GM12801 (cell line): ENCODE results near the gene APH1B.

Experiments used
- TF ChIP-seq, protein P1 (sequence below): IDR thresholded peaks from one replicate; pipeline ENCODE4 v1.5.1; 2011; ENCODE audit warnings: control low read depth; ENCODE audit not compliant: insufficient read length; ENCODE audit errors: extremely low read depth

Gene APH1B

DNA sequence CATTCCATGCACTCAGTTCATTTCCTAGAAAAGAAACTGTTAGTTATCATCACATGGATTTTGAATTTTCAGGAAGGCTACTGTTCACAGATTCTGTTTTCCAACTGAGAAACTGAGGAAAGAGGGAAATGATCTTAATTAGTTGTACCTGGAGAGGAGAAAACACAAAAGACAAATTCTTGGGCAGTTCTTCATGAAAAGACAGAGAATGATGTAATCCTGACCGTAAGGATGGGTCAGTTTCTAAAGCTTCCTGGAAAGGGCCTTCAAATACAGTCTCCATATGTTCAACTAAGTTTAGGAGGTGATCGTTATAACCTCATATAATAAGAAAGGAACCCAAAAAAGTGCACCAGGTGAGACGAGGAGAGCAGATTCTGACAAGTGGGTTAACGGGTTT lies 59.6 kb downstream of the APH1B start:
- TF ChIP-seq, protein P1, sequence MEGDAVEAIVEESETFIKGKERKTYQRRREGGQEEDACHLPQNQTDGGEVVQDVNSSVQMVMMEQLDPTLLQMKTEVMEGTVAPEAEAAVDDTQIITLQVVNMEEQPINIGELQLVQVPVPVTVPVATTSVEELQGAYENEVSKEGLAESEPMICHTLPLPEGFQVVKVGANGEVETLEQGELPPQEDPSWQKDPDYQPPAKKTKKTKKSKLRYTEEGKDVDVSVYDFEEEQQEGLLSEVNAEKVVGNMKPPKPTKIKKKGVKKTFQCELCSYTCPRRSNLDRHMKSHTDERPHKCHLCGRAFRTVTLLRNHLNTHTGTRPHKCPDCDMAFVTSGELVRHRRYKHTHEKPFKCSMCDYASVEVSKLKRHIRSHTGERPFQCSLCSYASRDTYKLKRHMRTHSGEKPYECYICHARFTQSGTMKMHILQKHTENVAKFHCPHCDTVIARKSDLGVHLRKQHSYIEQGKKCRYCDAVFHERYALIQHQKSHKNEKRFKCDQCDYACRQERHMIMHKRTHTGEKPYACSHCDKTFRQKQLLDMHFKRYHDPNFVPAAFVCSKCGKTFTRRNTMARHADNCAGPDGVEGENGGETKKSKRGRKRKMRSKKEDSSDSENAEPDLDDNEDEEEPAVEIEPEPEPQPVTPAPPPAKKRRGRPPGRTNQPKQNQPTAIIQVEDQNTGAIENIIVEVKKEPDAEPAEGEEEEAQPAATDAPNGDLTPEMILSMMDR: no peak

DNA sequence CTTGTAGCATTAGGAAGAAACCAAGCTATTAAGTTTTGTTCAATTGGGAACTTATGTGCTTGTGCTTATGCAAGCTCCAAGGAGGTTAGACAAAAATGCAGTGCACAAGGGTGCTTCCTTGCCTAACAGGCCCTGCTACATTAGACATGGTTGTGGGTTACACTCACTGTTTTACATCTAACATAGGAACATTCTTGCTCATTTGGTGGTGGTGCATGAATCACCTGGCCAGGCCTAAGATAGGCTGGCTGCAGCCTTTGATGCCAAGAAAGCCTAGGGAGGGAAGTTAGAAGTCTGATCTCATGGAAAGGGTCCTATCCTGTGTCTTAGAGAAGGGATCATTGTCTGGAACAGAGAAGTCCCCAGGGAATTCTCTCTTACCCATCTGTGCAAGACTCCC lies 60.8 kb downstream of the APH1B start:
- TF ChIP-seq, protein P1: no peak

DNA sequence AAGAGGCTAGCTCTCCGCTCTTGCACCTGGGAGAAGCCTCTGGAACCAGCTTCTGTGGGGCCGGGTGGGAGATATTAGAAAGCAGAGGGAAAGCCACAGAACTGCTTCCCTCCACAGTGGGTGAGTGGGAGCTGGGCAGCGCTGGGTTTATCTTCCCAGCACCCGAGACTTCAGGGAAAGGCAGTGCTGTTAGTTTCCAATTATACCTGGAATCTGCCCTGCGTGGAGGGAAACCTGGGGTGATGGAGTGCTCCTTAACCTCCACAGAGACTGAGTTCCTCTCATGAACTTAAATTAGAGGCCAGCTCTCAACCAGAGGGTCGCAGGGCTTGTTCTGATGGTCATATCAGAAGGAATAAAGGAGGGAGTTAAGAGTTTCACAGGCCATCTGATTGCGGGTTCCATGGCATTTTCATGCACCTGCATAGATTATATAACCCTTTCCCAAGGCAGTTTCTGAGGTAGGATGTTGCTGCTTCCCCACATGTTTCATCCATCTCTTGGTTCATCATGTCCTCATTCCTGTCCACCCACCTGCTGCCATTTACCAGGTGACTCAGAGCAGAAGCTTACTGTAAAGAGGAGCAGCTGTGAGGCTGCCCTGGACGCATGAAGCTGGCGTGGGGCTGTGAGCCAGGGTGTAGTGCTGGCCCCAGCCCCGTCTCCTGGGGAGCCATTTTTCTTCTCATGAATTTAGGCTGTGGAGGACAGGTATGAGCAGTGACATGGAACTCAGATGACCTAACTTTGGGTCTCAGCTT lies 61.8 kb downstream of the APH1B start:
- TF ChIP-seq, protein P1: no peak

- TF ChIP-seq, protein P1: no peak
Observed at GRCh38 chr15:63339836-63340235, 62.4 kb downstream of the APH1B start.

GRCh38 chr15:63340353-63340752 lies 62.9 kb downstream of the APH1B start:
- TF ChIP-seq, protein P1: no peak

DNA sequence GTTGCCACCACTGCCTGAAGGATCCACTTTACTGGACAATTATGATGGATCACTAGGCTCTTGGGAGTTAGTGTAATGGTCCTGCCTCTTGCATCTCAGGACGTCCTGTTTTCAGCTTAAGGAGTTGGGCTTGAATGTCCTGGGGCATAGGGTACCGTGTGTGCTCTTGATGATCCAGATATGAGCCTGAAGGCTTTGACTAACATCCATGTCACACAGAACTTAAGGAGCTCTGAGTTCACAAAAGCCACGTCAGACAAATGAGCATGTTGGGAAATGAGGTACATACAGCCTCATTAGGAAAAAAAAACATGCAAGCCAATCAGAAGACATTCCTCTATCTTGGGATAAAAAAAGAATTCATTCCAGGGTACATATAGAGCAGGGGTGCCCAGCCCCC lies 63.5 kb downstream of the APH1B start:
- TF ChIP-seq, protein P1: no peak

- TF ChIP-seq, protein P1: no peak
Observed at GRCh38 chr15:63341898-63342297, 64.5 kb downstream of the APH1B start.
